HepG2 (cell line): ENCODE data around the gene ULK4. TPM values are rescaled to one million over a fixed set of nuclear protein-coding genes. Genes with fewer than 3 reads are reported as not detected.

Experiments used
- ATAC-seq: fragments of 200-7000 bp; cut with Tn5 transposase; 3 replicates; pipeline ENCODE4 v1.9.1; 2020; ENCODE audit warnings: mild to moderate bottlenecking, moderate library complexity
- BruUV-seq: library from RNA; stranded (reverse); fragments of 400-500 nt; replicated peaks from 2 replicates; lab custom pipeline; 2021; lab: Mats Ljungman, UMichigan
- CTCF ChIA-PET: fragments of 300-600 bp; formaldehyde crosslinking; extraction: SDS; loops from one replicate; lab custom pipeline; 2021; ENCODE audit warnings: low total read pairs, inconsistent platforms, low intra/inter-chr PET ratio; lab: Yijun Ruan, JAX
- POLR2A ChIA-PET: fragments of 350-600 bp; sonication (Branson Sonifier 250); formaldehyde crosslinking; loops from one replicate; lab custom pipeline; 2020; ENCODE audit warnings: antibody characterized with exemption, inconsistent platforms; lab: Yijun Ruan, JAX
- DNase-seq: peaks from one replicate; pipeline ENCODE4 v3.0.0-alpha.2; 2015; ENCODE audit warnings: low spot score
- FAIRE-seq: peaks from 3 replicates; lab custom pipeline; 2011; peaks lifted over from hg19 to GRCh38; lab: Jason Lieb, UNC
- H2AFZ ChIP-seq: one replicate; pipeline ENCODE4 v1.6.1; 2011; ENCODE audit warnings: low read length, inconsistent platforms
- H3K27ac ChIP-seq: fragments of 300-600 bp; 3 replicates; pipeline ENCODE4 v1.8.0; 2011; ENCODE audit warnings: mixed run types, mild to moderate bottlenecking, mixed read lengths, low read length, inconsistent platforms; ENCODE audit not compliant: insufficient read depth; ENCODE audit errors: extremely low read length
- H3K27me3 ChIP-seq, 2 experiments: fragments of 200-600 bp in 1 of 2; 2 replicates in 1 of 2; 3 replicates in 1 of 2; pipeline versions ENCODE4 v1.6.0 to v1.8.0; 2011; ENCODE audit warnings: low read length in 2 of 2, mild to moderate bottlenecking in 2 of 2, moderate library complexity in 2 of 2, inconsistent platforms in 1 of 2; ENCODE audit not compliant: insufficient read depth in 2 of 2, control insufficient read depth in 1 of 2
- H3K36me3 ChIP-seq, 2 experiments: fragments of 200-600 bp in 1 of 2; replicated peaks in 1 of 2; 2 replicates in 1 of 2; 3 replicates in 1 of 2; pipeline versions ENCODE4 v1.5.1 to v1.8.0; 2011; ENCODE audit warnings: low read length in 2 of 2, inconsistent platforms in 1 of 2; ENCODE audit not compliant: insufficient read depth in 2 of 2, control insufficient read depth in 1 of 2
- H3K4me1 ChIP-seq: 2 replicates; pipeline ENCODE4 v1.5.1; 2012; ENCODE audit warnings: low read length, inconsistent platforms; ENCODE audit not compliant: insufficient read depth
- H3K4me2 ChIP-seq: 2 replicates; pipeline ENCODE4 v1.6.0; 2011; ENCODE audit warnings: low read depth, low read length, inconsistent platforms
- H3K4me3 ChIP-seq, 3 experiments: fragments of 200-600 bp in 1 of 3; sonication (generic), shearing (Covaris generic) in 1 of 3; replicated peaks in 1 of 3; 2 replicates each; pipeline ENCODE4 v1.5.1; 2011 to 2016; ENCODE audit warnings: low read length in 3 of 3, inconsistent platforms in 2 of 3, low read depth in 2 of 3, mild to moderate bottlenecking in 2 of 3, control low read depth in 1 of 3, mixed read lengths in 1 of 3; ENCODE audit not compliant: insufficient read depth in 1 of 3
- H3K79me2 ChIP-seq: one replicate; pipeline ENCODE4 v1.6.1; 2011; ENCODE audit warnings: low read length, inconsistent platforms; ENCODE audit not compliant: insufficient read depth
- H3K9ac ChIP-seq: 2 replicates; pipeline ENCODE4 v1.6.0; 2011; ENCODE audit warnings: mild to moderate bottlenecking, low read depth, low read length, inconsistent platforms; ENCODE audit not compliant: insufficient read depth
- H3K9me3 ChIP-seq: 2 replicates; pipeline ENCODE4 v1.5.1; 2012; ENCODE audit warnings: mild to moderate bottlenecking, low read length
- H4K20me1 ChIP-seq: 2 replicates; pipeline ENCODE4 v1.6.0; 2011; ENCODE audit warnings: inconsistent platforms, mild to moderate bottlenecking, low read length, moderate library complexity; ENCODE audit not compliant: insufficient read depth
- JUND ChIP-seq: sonication (generic); formaldehyde crosslinking; IDR thresholded peaks from 2 replicates; pipeline ENCODE4 v1.8.0; 2022; ENCODE audit warnings: mild to moderate bottlenecking, missing genetic modification reagents
- NCOA5 ChIP-seq: sonication (generic); formaldehyde crosslinking; IDR thresholded peaks from 2 replicates; pipeline ENCODE4 v1.4.0; 2020; ENCODE audit warnings: missing genetic modification reagents
- NFE2L2 ChIP-seq: fragments of 150-350 bp; IDR thresholded peaks from 2 replicates; pipeline ENCODE4 v1.6.1; 2014; ENCODE audit warnings: low read length
- RFX3 ChIP-seq: IDR thresholded peaks from 2 replicates; pipeline ENCODE4 v1.6.1; 2016; ENCODE audit warnings: missing biosample characterization, missing genetic modification reagents
- RXRB ChIP-seq: IDR thresholded peaks from 2 replicates; pipeline ENCODE4 v1.6.1; 2016; ENCODE audit warnings: borderline replicate concordance, missing genetic modification reagents, missing compliant biosample characterization
- WGBS: methylation state at CpG from one replicate; pipeline ENCODE4 v1.1.6; 2017; ENCODE audit warnings: low lambda C conversion rate; 5-methylcytosine and 5-hydroxymethylcytosine counted together
- in situ Hi-C: cut with HindIII; loops from 2 replicates; pipeline ENCODE4 v1.10.0; 2017; ENCODE audit warnings: low pct_unique_long_range_greater_than_20kb; ENCODE audit not compliant: extremely low pct_ligation_motif_present
- intact Hi-C: fragments of 100-400 bp; cut with micrococcal nuclease; formaldehyde crosslinking; loops from one replicate; pipeline ENCODE4 v1.10.0; 2022; ENCODE audit not compliant: unreplicated experiment
- polyA plus RNA-seq, 8 experiments: library from polyadenylated mRNA; depleted of rRNA in 3 of 8; stranded (reverse) in 7 of 8; unstranded in 1 of 8; fragments of >200 nt; fragmentation: Illumina TruSeq in 4 of 8; extraction: Trizol in 4 of 8; gene quantifications; 2 replicates each; pipeline versions ENCODE4 v1.2.1 to v1.2.3, GENCODE V29; 2011 to 2016; ENCODE audit warnings: low read depth in 4 of 8, missing spikeins in 1 of 8, mixed read lengths in 1 of 8; ENCODE audit not compliant: insufficient read depth in 1 of 8
- total RNA-seq, 5 experiments: library from RNA; depleted of rRNA; stranded (reverse); fragments of >200 nt; fragmentation: Illumina TruSeq; extraction: Trizol; gene quantifications; 2 replicates each; pipeline ENCODE4 v1.2.3, GENCODE V29; 2016; ENCODE audit warnings: low read depth in 1 of 5
- TF ChIP-seq, protein P1 (sequence below): sonication (generic); formaldehyde crosslinking; conservative IDR thresholded peaks from 2 replicates; pipeline ENCODE4 v1.8.0; 2022; ENCODE audit warnings: missing genetic modification reagents
- TF ChIP-seq, protein P2 (sequence below): sonication (generic); formaldehyde crosslinking; IDR thresholded peaks from 2 replicates; pipeline ENCODE4 v1.4.0; 2020; ENCODE audit warnings: mild to moderate bottlenecking, missing genetic modification reagents

ULK4 gene
- total and polyA plus RNA-seq, 2 of the 13 experiments (the other 11 are each of a cell fraction or from before 2014, with no cell fraction given), result 6.7 to 11.8 TPM

DNA sequence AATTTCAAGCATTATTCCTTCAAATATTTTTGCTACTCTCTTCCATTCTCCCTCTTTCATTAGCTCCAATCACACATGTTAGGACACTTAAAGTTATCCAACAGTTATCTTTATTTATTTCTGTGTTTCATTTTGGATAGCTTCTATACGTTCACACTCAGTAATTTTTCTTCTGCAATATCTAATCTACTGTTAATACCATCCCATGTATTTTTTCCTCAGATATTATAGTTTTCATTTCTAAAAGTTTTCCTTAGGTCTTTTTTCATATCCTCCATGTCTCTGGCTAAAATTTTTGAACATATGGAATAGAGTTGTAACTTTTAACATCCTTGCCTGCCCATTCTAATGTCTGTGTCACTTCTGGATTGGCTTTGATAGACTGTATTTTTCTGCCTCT lies 689.2 kb downstream of the ULK4 start:
- ATAC-seq, result no peak
- Histone ChIP-seq H3K4me3 (no peak overlapping the region), H3K36me3 (no peaks in the 10 kb centered on the region; a peak in 1 of 5 replicates), H4K20me1 (no peaks in the 10 kb centered on the region), H3K27ac (no peak overlapping the region), H3K4me2 (no peak overlapping the region), H2AFZ (no peak overlapping the region), H3K4me1 (peaks cover 71% of the 10 kb centered on the region), H3K27me3 (no peaks in the 10 kb centered on the region), H3K9me3 (no peaks in the 10 kb centered on the region), H3K79me2 (peaks cover 26% of the 10 kb centered on the region), H3K9ac (no peak overlapping the region)
- ChIA-PET CTCF (no interaction called here), POLR2A (no interaction called here)
- WGBS, result 100% methylated on average over 1 of the region's 1 CpG
- no TSS peak for BruUV-seq
- TF ChIP-seq, protein P1, sequence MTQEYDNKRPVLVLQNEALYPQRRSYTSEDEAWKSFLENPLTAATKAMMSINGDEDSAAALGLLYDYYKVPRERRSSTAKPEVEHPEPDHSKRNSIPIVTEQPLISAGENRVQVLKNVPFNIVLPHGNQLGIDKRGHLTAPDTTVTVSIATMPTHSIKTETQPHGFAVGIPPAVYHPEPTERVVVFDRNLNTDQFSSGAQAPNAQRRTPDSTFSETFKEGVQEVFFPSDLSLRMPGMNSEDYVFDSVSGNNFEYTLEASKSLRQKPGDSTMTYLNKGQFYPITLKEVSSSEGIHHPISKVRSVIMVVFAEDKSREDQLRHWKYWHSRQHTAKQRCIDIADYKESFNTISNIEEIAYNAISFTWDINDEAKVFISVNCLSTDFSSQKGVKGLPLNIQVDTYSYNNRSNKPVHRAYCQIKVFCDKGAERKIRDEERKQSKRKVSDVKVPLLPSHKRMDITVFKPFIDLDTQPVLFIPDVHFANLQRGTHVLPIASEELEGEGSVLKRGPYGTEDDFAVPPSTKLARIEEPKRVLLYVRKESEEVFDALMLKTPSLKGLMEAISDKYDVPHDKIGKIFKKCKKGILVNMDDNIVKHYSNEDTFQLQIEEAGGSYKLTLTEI (CRISPR knock-in tag), result no peak
- TF ChIP-seq, protein P2, sequence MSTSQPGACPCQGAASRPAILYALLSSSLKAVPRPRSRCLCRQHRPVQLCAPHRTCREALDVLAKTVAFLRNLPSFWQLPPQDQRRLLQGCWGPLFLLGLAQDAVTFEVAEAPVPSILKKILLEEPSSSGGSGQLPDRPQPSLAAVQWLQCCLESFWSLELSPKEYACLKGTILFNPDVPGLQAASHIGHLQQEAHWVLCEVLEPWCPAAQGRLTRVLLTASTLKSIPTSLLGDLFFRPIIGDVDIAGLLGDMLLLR (CRISPR knock-in tag), result no peak
- TF ChIP-seq JUND (CRISPR knock-in tag) (no peak), RFX3 (no peak), NCOA5 (no peak), NFE2L2 (no peak), RXRB (no peak)
- no peak for DNase-seq
- intact Hi-C loops (no loop called here), in situ Hi-C loops (no loop called here)
- FAIRE-seq, result no peak
